WTC11 (cell line): ENCODE measurements around the gene WDR5B. TPM values are rescaled to one million over a fixed set of nuclear protein-coding genes. Genes with fewer than 3 reads are reported as not detected.

Source experiments
- ATAC-seq: fragments of 200-7000 bp; cut with Tn5 transposase; 2 replicates; pipeline ENCODE4 v1.10.0; 2021; ENCODE audit warnings: mild to moderate bottlenecking, moderate library complexity
- CTCF ChIA-PET: fragments of 300-600 bp; sonication (Branson Sonifier 250); formaldehyde crosslinking; loops from one replicate; lab custom pipeline; 2021; ENCODE audit warnings: antibody characterized with exemption; lab: Charles Lee
- POLR2A ChIA-PET: fragments of 350-600 bp; sonication (Branson Sonifier 250); formaldehyde crosslinking; loops from one replicate; lab custom pipeline; 2021; ENCODE audit warnings: antibody characterized with exemption; lab: Charles Lee
- DNase-seq: peaks from one replicate; pipeline ENCODE4 v3.0.0; 2021; ENCODE audit warnings: low spot score
- H3K27ac Mint-ChIP-seq: 2 replicates; pipeline ENCODE4 v1.8.0; 2021; ENCODE audit warnings: mixed read lengths
- H3K27me3 Mint-ChIP-seq: 2 replicates; pipeline ENCODE4 v1.8.0; 2021; ENCODE audit warnings: low read depth, mild to moderate bottlenecking, moderate library complexity, mixed read lengths
- H3K36me3 Mint-ChIP-seq: 2 replicates; pipeline ENCODE4 v1.8.0; 2021; ENCODE audit warnings: mixed read lengths
- H3K4me1 Mint-ChIP-seq: 2 replicates; pipeline ENCODE4 v1.8.0; 2022; ENCODE audit warnings: mixed read lengths
- H3K4me3 Mint-ChIP-seq: 2 replicates; pipeline ENCODE4 v1.8.0; 2021; ENCODE audit warnings: mild to moderate bottlenecking, moderate library complexity, mixed read lengths
- H3K9me3 Mint-ChIP-seq: 2 replicates; pipeline ENCODE4 v1.8.0; 2021; ENCODE audit warnings: mixed read lengths
- ARID4B ChIP-seq: sonication (generic); formaldehyde crosslinking; IDR thresholded peaks from 2 replicates; pipeline ENCODE4 v1.8.0; 2023; ENCODE audit warnings: missing genetic modification reagents, mild to moderate bottlenecking, borderline replicate concordance
- EMX1 ChIP-seq: fragments of 250-450 bp; sonication (Bioruptor Pico); IDR thresholded peaks from 2 replicates; pipeline ENCODE4 v1.8.0; 2021; ENCODE audit warnings: mild to moderate bottlenecking
- GTF2I ChIP-seq: fragments of 250-450 bp; sonication (Bioruptor Pico); conservative IDR thresholded peaks from 2 replicates; pipeline ENCODE4 v1.4.0; 2021; ENCODE audit warnings: mild to moderate bottlenecking
- KAT7 ChIP-seq: sonication (generic); formaldehyde crosslinking; IDR thresholded peaks from 2 replicates; pipeline ENCODE4 v1.8.1; 2023; ENCODE audit warnings: missing genetic modification reagents, mild to moderate bottlenecking, borderline replicate concordance
- NFATC4 ChIP-seq: fragments of 250-450 bp; sonication (Bioruptor Pico); IDR thresholded peaks from 2 replicates; pipeline ENCODE4 v1.9.0; 2021; ENCODE audit warnings: mild to moderate bottlenecking
- SMAD4 ChIP-seq: sonication (generic); formaldehyde crosslinking; IDR thresholded peaks from 2 replicates; pipeline ENCODE4 v1.8.0; 2022; ENCODE audit warnings: mild to moderate bottlenecking, missing genetic modification reagents
- SP1 ChIP-seq: sonication (generic); formaldehyde crosslinking; conservative IDR thresholded peaks from 2 replicates; pipeline ENCODE4 v1.8.1; 2022; ENCODE audit warnings: missing genetic modification reagents
- STAT6 ChIP-seq: sonication (generic); formaldehyde crosslinking; conservative IDR thresholded peaks from 2 replicates; pipeline ENCODE4 v1.8.1; 2023; ENCODE audit warnings: mild to moderate bottlenecking, low read depth, missing genetic modification reagents, moderate library complexity
- TCF7 ChIP-seq: sonication (generic); formaldehyde crosslinking; IDR thresholded peaks from 2 replicates; pipeline ENCODE4 v1.8.0; 2022; ENCODE audit warnings: mild to moderate bottlenecking, low read depth, missing genetic modification reagents, moderate library complexity
- TEAD4 ChIP-seq: sonication (generic); formaldehyde crosslinking; IDR thresholded peaks from 2 replicates; pipeline ENCODE4 v1.8.0; 2022; ENCODE audit warnings: mild to moderate bottlenecking, missing genetic modification reagents
- ZNF416 ChIP-seq: fragments of 250-450 bp; sonication (Bioruptor Pico); IDR thresholded peaks from 2 replicates; pipeline ENCODE4 v1.9.0; 2021; ENCODE audit warnings: mild to moderate bottlenecking, inconsistent platforms
- ZNF423 ChIP-seq: fragments of 250-450 bp; sonication (Bioruptor Pico); IDR thresholded peaks from 2 replicates; pipeline ENCODE4 v2.1.2; 2022; ENCODE audit warnings: mild to moderate bottlenecking, moderate library complexity
- total RNA-seq: library from RNA; stranded (reverse); gene quantifications from 3 replicates; pipeline ENCODE4 v1.2.3, GENCODE V29; 2021
- TF ChIP-seq, protein P1 (sequence below): sonication (generic); formaldehyde crosslinking; IDR thresholded peaks from 2 replicates; pipeline ENCODE4 v1.8.1; 2023; ENCODE audit warnings: mild to moderate bottlenecking, missing genetic modification reagents
- TF ChIP-seq, protein P2 (sequence below): sonication (generic); formaldehyde crosslinking; IDR thresholded peaks from 2 replicates; pipeline ENCODE4 v1.8.1; 2023; ENCODE audit warnings: mild to moderate bottlenecking, moderate library complexity, missing genetic modification reagents
- TF ChIP-seq, protein P3 (sequence below): sonication (generic); formaldehyde crosslinking; IDR thresholded peaks from 2 replicates; pipeline ENCODE4 v1.8.1; 2022; ENCODE audit warnings: mild to moderate bottlenecking, moderate library complexity, missing genetic modification reagents

Gene WDR5B
- total RNA-seq, 1 experiment from 2014 or later = 2.8 TPM

- H3K9me3 Mint-ChIP-seq = peaks cover 3% of the 10 kb centered on the region
- peaks cover 46% of the 10 kb centered on the region for H3K36me3 Mint-ChIP-seq
- ChIA-PET POLR2A (no interaction called here), CTCF (no interaction called here)
- ATAC-seq (no peak), DNase-seq (no peak)
- H3K4me1 Mint-ChIP-seq = no peaks in the 10 kb centered on the region
- no peaks in the 10 kb centered on the region for H3K27me3 Mint-ChIP-seq
- TF ChIP-seq, protein P1, sequence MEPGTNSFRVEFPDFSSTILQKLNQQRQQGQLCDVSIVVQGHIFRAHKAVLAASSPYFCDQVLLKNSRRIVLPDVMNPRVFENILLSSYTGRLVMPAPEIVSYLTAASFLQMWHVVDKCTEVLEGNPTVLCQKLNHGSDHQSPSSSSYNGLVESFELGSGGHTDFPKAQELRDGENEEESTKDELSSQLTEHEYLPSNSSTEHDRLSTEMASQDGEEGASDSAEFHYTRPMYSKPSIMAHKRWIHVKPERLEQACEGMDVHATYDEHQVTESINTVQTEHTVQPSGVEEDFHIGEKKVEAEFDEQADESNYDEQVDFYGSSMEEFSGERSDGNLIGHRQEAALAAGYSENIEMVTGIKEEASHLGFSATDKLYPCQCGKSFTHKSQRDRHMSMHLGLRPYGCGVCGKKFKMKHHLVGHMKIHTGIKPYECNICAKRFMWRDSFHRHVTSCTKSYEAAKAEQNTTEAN (CRISPR knock-in tag) = no peak
- no peak for TF ChIP-seq KAT7 (CRISPR knock-in tag)
- no peak for TF ChIP-seq SP1 (CRISPR knock-in tag)
- H3K27ac Mint-ChIP-seq = no peak overlapping the region
- no peak overlapping the region for H3K4me3 Mint-ChIP-seq
Measured at GRCh38 chr3:122430371-122430770, 14.5 kb upstream of the WDR5B start.

DNA sequence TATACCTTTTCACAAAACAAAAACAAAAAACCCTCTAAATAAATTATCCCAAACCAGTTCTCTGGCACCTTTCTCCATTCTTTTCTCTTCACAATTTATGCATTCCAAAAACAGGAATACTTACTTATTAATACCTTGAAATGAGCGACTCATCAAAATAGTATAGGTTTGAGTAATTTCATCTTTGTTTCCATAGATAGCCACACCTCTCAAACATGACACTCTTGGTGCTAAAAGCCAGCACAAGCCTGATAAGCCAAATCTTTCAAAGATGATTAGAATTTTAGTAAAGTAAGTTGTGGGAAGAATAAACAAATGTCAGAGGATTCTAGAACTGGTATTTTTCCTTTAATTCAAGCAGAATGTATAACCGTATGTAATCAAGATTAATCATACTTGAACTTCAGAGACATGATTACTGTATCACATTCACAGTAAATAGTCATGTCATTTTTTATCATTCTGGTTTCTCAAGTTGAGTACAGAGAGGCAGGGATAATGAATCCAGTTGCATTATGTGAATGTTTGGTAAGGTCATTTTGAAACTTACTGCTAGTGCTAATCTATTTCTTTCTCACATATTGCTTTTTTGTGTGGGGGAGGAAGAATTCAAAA, 12.1 kb upstream of the WDR5B start:
- TF ChIP-seq ZNF423 = no peak
- no peak for TF ChIP-seq ZNF416
- no peak for TF ChIP-seq EMX1 (CRISPR knock-in tag)
- TF ChIP-seq TCF7 (CRISPR knock-in tag) = no peak
- no peak for TF ChIP-seq ARID4B (CRISPR knock-in tag)
- no peak for TF ChIP-seq STAT6
- TF ChIP-seq KAT7 (CRISPR knock-in tag) = no peak
- no peak for TF ChIP-seq SP1 (CRISPR knock-in tag)
- TF ChIP-seq, protein P2, sequence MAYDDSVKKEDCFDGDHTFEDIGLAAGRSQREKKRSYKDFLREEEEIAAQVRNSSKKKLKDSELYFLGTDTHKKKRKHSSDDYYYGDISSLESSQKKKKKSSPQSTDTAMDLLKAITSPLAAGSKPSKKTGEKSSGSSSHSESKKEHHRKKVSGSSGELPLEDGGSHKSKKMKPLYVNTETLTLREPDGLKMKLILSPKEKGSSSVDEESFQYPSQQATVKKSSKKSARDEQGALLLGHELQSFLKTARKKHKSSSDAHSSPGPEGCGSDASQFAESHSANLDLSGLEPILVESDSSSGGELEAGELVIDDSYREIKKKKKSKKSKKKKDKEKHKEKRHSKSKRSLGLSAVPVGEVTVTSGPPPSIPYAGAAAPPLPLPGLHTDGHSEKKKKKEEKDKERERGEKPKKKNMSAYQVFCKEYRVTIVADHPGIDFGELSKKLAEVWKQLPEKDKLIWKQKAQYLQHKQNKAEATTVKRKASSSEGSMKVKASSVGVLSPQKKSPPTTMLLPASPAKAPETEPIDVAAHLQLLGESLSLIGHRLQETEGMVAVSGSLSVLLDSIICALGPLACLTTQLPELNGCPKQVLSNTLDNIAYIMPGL = no peak
- TF ChIP-seq, protein P3, sequence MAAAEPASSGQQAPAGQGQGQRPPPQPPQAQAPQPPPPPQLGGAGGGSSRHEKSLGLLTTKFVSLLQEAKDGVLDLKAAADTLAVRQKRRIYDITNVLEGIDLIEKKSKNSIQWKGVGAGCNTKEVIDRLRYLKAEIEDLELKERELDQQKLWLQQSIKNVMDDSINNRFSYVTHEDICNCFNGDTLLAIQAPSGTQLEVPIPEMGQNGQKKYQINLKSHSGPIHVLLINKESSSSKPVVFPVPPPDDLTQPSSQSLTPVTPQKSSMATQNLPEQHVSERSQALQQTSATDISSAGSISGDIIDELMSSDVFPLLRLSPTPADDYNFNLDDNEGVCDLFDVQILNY = no peak
- no peak for TF ChIP-seq TEAD4 (CRISPR knock-in tag)
- no peak for TF ChIP-seq GTF2I (CRISPR knock-in tag)
- no peak for TF ChIP-seq NFATC4 (CRISPR knock-in tag)
- no peak for TF ChIP-seq SMAD4 (CRISPR knock-in tag)
- no peak for DNase-seq
- Mint-ChIP-seq H3K9me3 (no peaks in the 10 kb centered on the region), H3K27me3 (no peaks in the 10 kb centered on the region), H3K36me3 (peaks cover 31% of the 10 kb centered on the region), H3K4me3 (no peak overlapping the region), H3K27ac (no peak overlapping the region), H3K4me1 (no peaks in the 10 kb centered on the region)
- POLR2A ChIA-PET = no interaction called here
- no peak for ATAC-seq
- CTCF ChIA-PET = no interaction called here
